Neural progenitor cell (in vitro differentiated cells): Measurements from ENCODE around the gene SGCG. TPM values are rescaled to one million over a fixed set of nuclear protein-coding genes. Genes with fewer than 3 reads are reported as not detected.

Experiments
- DNase-seq: peaks from one replicate; pipeline ENCODE4 v3.0.0-alpha.2; 2016; ENCODE audit warnings: low spot score
- H2AFZ ChIP-seq: fragments of 200-600 bp; sonication (generic); replicated peaks from 2 replicates; pipeline ENCODE4 v1.6.1; 2016; ENCODE audit warnings: antibody characterized with exemption
- H3F3A ChIP-seq: fragments of 200-600 bp; sonication (generic); 2 replicates; pipeline ENCODE4 v1.6.1; 2016; ENCODE audit warnings: antibody characterized with exemption, low read depth
- H3K27ac ChIP-seq: fragments of 200-600 bp; sonication (generic); 2 replicates; pipeline ENCODE4 v1.5.1; 2016; ENCODE audit warnings: mild to moderate bottlenecking
- H3K27me3 ChIP-seq: fragments of 200-600 bp; sonication (generic); 2 replicates; pipeline ENCODE4 v1.6.1; 2016; ENCODE audit warnings: mild to moderate bottlenecking, moderate library complexity
- H3K36me3 ChIP-seq: fragments of 200-600 bp; sonication (generic); 2 replicates; pipeline ENCODE4 v1.5.1; 2016
- H3K4me1 ChIP-seq: fragments of 200-600 bp; sonication (generic); 2 replicates; pipeline ENCODE4 v1.6.1; 2016; ENCODE audit warnings: mixed run types
- H3K4me2 ChIP-seq: fragments of 200-600 bp; sonication (generic); 2 replicates; pipeline ENCODE4 v1.6.1; 2016
- H3K4me3 ChIP-seq: fragments of 200-600 bp; sonication (generic); 2 replicates; pipeline ENCODE4 v1.5.1; 2016
- H3K79me2 ChIP-seq: fragments of 200-600 bp; sonication (generic); 2 replicates; pipeline ENCODE4 v1.6.1; 2016; ENCODE audit warnings: low read depth
- H3K9ac ChIP-seq: fragments of 200-600 bp; sonication (generic); 2 replicates; pipeline ENCODE4 v1.6.1; 2016
- H3K9me3 ChIP-seq: fragments of 200-600 bp; sonication (generic); 2 replicates; pipeline ENCODE4 v1.5.1; 2016; ENCODE audit warnings: low read depth
- H4K20me1 ChIP-seq: fragments of 200-600 bp; sonication (generic); 2 replicates; pipeline ENCODE4 v1.6.1; 2016; ENCODE audit warnings: low read depth
- H3K27ac Mint-ChIP-seq: 3 replicates; pipeline ENCODE4 v1.8.0; 2021; ENCODE audit warnings: mixed read lengths
- H3K27me3 Mint-ChIP-seq: 2 replicates; pipeline ENCODE4 v1.8.0; 2022; ENCODE audit warnings: low read depth, mild to moderate bottlenecking, inconsistent platforms, moderate library complexity, mixed read lengths; ENCODE audit not compliant: insufficient read depth
- H3K36me3 Mint-ChIP-seq: 3 replicates; pipeline ENCODE4 v1.8.0; 2021; ENCODE audit warnings: mixed read lengths
- H3K4me1 Mint-ChIP-seq: 3 replicates; pipeline ENCODE4 v1.8.0; 2021; ENCODE audit warnings: mixed read lengths
- H3K4me3 Mint-ChIP-seq: 3 replicates; pipeline ENCODE4 v1.8.0; 2021; ENCODE audit warnings: mild to moderate bottlenecking, moderate library complexity, mixed read lengths
- H3K9me3 Mint-ChIP-seq: 3 replicates; pipeline ENCODE4 v1.8.0; 2020; ENCODE audit warnings: mixed read lengths
- CTCF ChIP-seq: fragments of 200-600 bp; sonication (generic); IDR thresholded peaks from 2 replicates; pipeline ENCODE4 v1.5.1; 2017; ENCODE audit warnings: antibody characterized with exemption, mild to moderate bottlenecking
- EZH2 ChIP-seq: fragments of 200-600 bp; sonication (generic); IDR thresholded peaks from 2 replicates; pipeline ENCODE4 v1.6.1; 2017; ENCODE audit warnings: antibody characterized with exemption, mild to moderate bottlenecking, moderate library complexity
- EZH2phosphoT487 ChIP-seq: fragments of 200-600 bp; sonication (generic); IDR thresholded peaks from 2 replicates; pipeline ENCODE4 v1.6.1; 2017; ENCODE audit warnings: antibody characterized with exemption
- total RNA-seq: library from RNA; depleted of rRNA; stranded (reverse); fragments of >200 nt; gene quantifications from 2 replicates; pipeline ENCODE4 v1.2.3, GENCODE V29; 2015; ENCODE audit warnings: low replicate concordance

The SGCG gene
- total RNA-seq: 0.15 and 0.19 TPM in 2 replicates

GRCh38 chr13:23180711-23181110 lies at the start of gene SGCG:
SGCG (plus strand) TSS chr13:23180979; CDS start chr13:23203695, 22,716 bp downstream.
- no peak within 1 kb of the TSS for H3K4me2 ChIP-seq

GRCh38 chr13:23134542-23134941 lies 46.2 kb upstream of the SGCG start:
- Histone ChIP-seq H3K27ac (no peak overlapping the region), H3K79me2 (no peaks in the 10 kb centered on the region), H3K4me2 (no peak overlapping the region), H3K9ac (no peak overlapping the region), H4K20me1 (no peaks in the 10 kb centered on the region), H3K9me3 (no peaks in the 10 kb centered on the region), H3K36me3 (no peaks in the 10 kb centered on the region), H3F3A (no peaks in the 10 kb centered on the region), H2AFZ (no peak overlapping the region), H3K27me3 (no peaks in the 10 kb centered on the region), H3K4me3 (no peak overlapping the region), H3K4me1 (no peaks in the 10 kb centered on the region)
- TF ChIP-seq EZH2: no peak
- no peak for TF ChIP-seq EZH2phosphoT487
- no peak for TF ChIP-seq CTCF
- no peaks in the 10 kb centered on the region for H3K36me3 Mint-ChIP-seq
- no peak overlapping the region for H3K4me3 Mint-ChIP-seq
- DNase-seq: no peak
- H3K4me1 Mint-ChIP-seq: no peaks in the 10 kb centered on the region
- H3K27ac Mint-ChIP-seq: no peak overlapping the region
- H3K9me3 Mint-ChIP-seq: no peaks in the 10 kb centered on the region
- peaks cover 4% of the 10 kb centered on the region for H3K27me3 Mint-ChIP-seq

More at GRCh38 chr13:23180711-23181110, at the start of gene SGCG:
- Histone ChIP-seq H3K9ac (no peak within 1 kb of the TSS), H2AFZ (no peak within 1 kb of the TSS), H3F3A (no peaks in the 10 kb centered on the region), H3K9me3 (no peaks in the 10 kb centered on the region), H3K79me2 (no peaks in the 10 kb centered on the region), H3K27me3 (no peaks in the 10 kb centered on the region), H3K27ac (no peak within 1 kb of the TSS), H3K36me3 (no peaks in the 10 kb centered on the region), H4K20me1 (no peaks in the 10 kb centered on the region), H3K4me1 (no peaks in the 10 kb centered on the region), H3K4me3 (no peak within 1 kb of the TSS)
- TF ChIP-seq EZH2phosphoT487 (no peak), CTCF (no peak), EZH2 (no peak)
- DNase-seq: no peak
- H3K4me3 Mint-ChIP-seq: no peak within 1 kb of the TSS
- H3K36me3 Mint-ChIP-seq: no peaks in the 10 kb centered on the region
- peaks cover 4% of the 10 kb centered on the region for H3K27me3 Mint-ChIP-seq
- no peak within 1 kb of the TSS for H3K27ac Mint-ChIP-seq
- no peaks in the 10 kb centered on the region for H3K9me3 Mint-ChIP-seq
- H3K4me1 Mint-ChIP-seq: no peaks in the 10 kb centered on the region

- Histone ChIP-seq H3K27ac (no peak overlapping the region), H3K4me2 (no peak overlapping the region), H3K27me3 (no peaks in the 10 kb centered on the region), H3K9me3 (no peaks in the 10 kb centered on the region), H3K4me1 (no peaks in the 10 kb centered on the region), H2AFZ (no peak overlapping the region), H3K36me3 (no peaks in the 10 kb centered on the region), H3K79me2 (no peaks in the 10 kb centered on the region), H3F3A (no peaks in the 10 kb centered on the region), H3K4me3 (no peak overlapping the region), H3K9ac (no peak overlapping the region), H4K20me1 (no peaks in the 10 kb centered on the region)
- Mint-ChIP-seq H3K4me3 (no peak overlapping the region), H3K27ac (no peak overlapping the region), H3K9me3 (peaks cover 9% of the 10 kb centered on the region), H3K36me3 (no peaks in the 10 kb centered on the region), H3K27me3 (peaks cover 2% of the 10 kb centered on the region), H3K4me1 (no peaks in the 10 kb centered on the region)
- no peak for DNase-seq
- no peak for TF ChIP-seq CTCF
- TF ChIP-seq EZH2: no peak
- TF ChIP-seq EZH2phosphoT487: no peak
These were observed 40.3 kb upstream of the SGCG start for GRCh38 chr13:23140492-23140891.
